GM19328 (cell line): Measurements from ENCODE around the gene MDH2.
A peak's percentile ranks its signal among the peaks of the same experiment; 100 is the strongest.
"Not testable (repeated sequence)": the region's sequence is repeated elsewhere in the genome, so short reads cannot be mapped to it uniquely, and the experiment has no call there.

Experiments
- ATAC-seq: cut with Tn5 transposase; IDR thresholded peaks from one replicate; pipeline ENCODE4 v1.9.1; 2021; ENCODE audit warnings: mild to moderate bottlenecking, moderate library complexity; ENCODE audit not compliant: unreplicated experiment

The MDH2 gene, protein sequence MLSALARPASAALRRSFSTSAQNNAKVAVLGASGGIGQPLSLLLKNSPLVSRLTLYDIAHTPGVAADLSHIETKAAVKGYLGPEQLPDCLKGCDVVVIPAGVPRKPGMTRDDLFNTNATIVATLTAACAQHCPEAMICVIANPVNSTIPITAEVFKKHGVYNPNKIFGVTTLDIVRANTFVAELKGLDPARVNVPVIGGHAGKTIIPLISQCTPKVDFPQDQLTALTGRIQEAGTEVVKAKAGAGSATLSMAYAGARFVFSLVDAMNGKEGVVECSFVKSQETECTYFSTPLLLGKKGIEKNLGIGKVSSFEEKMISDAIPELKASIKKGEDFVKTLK

DNA sequence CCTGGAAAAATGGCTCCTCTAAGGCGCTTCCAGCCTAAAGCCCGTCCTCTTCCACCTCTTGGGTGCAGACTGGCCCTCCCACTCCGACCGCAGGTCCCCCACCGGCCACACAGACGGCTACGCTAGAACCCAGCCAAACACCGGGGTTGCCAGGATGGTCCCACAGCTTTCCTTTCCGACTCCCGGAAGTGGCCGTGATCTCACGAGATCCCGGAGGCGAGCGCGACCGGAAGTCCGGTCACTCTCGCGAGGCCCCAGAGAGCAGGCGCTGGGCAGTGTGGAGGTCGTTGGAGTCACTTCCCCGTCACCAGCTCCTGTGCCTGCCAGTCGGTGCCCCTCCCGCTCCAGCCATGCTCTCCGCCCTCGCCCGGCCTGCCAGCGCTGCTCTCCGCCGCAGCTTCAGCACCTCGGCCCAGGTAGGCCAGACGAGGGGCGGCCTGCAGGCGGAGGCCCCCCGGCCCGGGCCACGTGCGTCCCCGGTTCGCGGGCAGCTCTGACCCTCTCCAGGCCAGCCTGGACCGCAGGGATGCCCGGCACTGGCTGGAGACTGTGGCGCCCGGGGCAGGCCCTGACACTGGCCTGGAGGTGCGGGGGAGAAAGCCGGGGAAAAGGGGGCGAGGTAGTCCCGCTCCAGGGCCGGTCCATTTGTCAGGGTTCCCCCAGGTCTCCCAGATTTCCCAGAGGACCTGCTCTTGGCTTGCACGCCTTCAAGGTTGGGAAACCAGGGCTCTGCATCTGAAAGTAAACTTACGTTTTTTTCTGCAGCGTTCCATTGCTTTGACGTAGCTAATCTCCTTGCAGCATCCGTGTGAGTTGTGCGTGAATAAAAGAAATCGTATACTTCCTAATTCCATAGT lies at the start of gene MDH2, which contains the start of gene STYXL1:
Gene MDH2 (plus strand): TSS at position 296 of the 857 bp plus-strand sequence. CDS start 55 bp downstream, at position 351.
Gene STYXL1 (minus strand): TSS at position 190 of the 857 bp plus-strand sequence. CDS start 17,477 bp downstream, outside the sequence.
- peak; percentile 94 for ATAC-seq

DNA sequence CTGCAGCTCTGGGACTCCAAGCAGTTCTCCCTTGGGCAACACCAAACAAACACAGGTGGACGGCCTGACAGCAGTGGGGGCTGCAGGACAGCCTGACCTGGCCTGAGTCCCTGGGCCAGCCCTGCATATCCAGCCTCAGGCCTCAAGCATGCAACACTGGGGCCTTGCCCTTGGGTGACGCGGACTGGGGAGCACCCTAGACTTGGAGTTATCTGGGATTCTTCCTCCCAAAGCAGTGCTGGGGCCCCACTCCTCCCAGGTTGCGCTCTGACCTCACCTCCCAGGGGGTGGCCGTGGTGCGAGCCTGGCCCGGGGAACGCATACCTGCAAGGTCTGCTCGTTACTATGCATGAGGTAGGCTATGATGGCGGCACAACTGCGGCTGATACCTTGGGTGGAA lies 47.3 kb upstream of the MDH2 start:
- no peak for ATAC-seq

DNA sequence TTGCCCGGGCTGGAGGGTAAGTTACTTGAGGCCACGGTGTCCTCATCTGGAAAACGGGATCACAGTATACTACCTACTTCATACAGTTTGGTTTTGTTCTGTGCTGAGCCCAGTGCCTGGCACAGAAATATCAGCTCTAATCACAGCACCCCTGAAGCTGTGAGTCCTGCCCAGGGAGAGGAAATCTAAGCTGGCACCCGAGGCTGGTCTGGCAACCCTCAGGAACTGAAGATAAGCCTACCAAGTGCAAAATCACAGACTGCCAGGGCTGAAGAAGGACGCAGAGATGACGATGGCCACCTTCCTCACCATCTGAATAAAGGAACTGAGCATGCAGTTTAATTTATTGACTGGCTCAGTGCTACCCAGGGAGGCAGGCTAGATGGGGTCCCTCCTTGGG lies 45.8 kb upstream of the MDH2 start:
- ATAC-seq: no peak

DNA sequence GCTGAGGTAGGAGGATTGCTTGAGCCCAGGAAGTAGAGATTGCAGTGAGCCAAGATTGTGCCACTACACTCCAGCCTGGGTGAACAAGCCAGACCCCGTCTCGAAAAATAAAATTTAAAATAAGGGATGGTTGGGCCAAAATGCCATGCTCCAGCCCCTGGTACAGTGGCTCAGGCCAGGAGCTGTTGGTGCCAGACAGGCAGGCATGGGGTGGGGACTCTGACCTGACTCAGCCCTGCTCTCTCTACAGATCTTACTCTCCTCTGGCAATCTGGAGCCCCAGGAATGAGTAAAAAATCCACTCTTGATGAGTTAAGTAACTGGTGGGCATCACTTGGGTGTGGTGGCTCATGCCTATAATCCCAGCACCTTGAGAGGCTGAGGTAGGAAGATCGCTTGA lies 45.1 kb upstream of the MDH2 start:
- ATAC-seq: no peak

DNA sequence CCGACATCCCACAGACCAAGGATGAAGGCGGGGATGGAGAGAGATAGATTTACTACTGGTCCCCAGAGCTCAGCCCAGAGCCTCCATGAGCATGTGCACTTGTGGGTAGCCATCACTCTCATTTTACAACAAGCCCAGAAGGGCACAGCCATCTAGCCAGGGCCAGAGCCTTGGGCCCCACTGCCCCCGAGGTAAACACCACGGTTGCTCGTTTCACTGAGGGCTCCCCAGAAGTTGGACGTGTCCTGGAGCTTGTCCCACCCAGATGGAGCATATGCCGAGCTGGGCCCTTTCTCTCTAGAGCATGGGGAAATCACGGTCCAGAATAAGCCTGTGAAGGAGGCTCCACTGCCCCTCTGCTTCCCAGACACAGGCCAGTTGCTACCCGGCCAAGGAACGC lies 44.6 kb upstream of the MDH2 start:
- ATAC-seq: no peak

DNA sequence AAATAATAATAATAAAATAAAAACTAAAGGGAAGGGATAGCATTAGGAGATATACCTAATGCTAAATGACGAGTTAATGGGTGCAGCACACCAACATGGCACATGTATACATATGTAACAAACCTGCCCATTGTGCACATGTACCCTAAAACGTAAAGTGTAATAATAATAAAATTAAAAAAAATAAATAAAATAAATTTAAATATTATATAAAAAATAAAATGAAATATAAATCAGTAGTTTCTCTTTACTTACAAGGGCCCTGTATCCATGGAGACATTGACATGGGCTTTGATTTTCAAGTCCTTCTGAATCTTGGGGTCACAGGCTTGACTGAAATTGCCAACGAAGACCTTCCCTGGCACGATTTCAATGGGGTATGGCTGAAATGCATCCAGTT lies 42.9 kb upstream of the MDH2 start:
- not testable (repeated sequence) for ATAC-seq

DNA sequence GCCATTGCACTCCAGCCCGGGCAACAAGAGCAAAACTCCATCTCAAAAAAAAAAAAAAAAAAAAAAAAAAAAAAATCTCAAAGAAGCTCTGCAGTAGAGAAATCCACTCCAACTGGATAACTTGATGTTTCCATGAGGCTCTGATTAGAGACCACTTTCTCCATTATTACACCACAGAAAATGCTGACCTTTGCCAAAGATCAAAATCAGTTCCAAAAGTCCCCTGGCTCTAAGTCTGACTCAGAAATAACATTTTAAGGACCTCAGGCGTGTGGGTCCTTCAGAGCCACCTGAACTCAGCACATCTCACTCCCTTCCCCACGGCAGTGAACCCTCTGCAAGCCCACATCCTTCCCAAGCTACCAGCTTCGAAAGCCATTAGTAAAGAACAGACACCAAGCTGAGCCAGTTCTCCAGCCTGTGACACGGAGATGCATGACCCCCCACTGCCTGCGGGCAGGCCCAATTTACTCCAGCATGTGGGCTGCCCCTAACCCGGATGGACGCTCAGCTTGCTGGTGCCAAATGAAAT lies 39.7 kb upstream of the MDH2 start:
- no peak for ATAC-seq

DNA sequence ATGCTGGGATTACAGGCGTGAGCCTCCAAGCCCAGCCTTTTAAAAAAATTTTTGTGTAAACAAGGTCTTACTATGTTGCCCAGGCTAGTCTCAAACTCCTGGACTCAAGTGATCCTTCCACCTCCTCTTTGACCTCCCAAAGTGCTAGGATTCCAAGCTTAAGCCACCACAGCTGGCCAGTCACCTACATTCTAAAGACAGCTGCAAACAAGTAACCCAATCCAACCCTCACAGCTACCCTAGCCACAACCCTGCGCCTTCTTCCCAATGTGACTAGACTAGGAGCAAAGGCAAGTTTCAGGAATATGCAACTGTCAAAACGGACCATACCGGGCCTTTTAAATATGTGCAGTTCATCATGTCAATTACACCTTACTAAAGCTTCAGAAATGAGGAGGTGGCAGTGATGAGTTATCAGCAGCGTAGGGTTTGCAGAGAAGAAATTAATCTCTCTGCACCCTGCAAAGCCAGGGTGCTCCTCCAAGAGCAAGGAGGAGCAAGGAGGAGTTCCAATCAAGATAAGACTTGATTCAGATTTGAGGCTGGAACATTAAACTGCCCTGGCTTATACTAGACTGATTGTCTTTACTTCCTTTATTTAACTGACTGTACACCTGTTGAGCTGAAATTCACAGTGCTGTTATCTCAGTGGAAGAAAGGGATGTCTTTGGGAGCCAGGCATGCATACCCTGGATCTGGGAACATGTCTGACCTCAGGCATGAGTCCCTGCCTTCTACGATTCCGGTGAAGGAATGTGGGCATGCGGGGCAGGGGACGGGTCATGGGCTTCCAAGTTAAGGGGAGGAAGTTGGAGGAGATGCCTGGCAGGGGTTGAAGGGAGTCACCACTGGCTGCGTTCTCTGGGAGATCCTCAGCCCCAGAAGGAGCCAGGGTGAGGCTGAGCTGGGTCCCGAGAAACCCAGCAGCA lies 38.0 kb upstream of the MDH2 start:
- ATAC-seq: no peak

DNA sequence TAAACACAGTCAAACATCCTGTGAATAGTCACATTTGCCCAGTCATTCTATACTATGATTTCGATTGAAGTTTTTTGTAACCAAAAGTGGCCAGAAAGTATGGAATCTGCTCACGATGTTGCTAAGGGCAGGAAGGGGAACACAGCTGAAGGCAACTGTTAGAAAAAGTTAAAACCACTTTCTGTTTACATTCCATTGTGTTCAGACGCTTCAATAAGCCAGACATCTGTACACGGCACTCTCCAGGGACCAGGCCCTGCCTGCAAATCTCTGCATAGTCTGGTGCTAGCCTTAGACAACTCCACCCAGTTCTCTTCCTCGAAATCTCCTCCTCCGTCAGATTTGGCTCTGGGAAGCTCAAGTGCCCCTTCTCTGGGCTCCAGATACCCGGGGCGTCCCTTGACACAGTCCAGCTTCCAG lies 36.5 kb upstream of the MDH2 start:
- ATAC-seq: no peak

DNA sequence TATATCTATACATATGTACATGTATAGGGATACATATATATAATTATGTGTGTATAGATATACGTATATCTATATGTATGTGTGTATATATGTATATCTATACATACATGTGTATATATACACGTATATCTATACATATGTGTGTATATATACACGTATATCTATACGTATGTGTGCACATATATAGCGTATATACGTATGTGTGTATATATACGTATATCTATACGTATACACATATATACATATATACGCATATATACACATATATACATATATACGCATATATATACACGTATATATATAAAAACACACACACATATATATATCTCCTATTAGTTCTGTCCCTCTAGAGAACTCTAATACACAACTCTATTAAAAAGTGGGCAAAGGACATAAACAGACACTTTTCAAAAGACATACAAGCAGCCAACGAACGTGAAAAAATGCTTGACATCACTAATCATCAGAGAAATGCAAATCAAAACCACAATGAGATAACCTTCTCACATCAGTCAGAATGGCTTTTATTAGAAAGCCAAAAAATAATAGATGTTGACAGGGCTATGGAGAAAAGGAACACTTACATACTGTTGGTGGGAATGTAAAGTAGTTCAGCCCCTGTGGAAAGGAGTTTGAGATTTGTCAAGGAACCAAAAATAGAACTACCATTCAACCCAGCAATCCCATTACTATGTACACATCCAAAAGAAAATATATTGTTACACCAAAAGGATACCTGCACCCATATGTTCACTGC lies 31.5 kb upstream of the MDH2 start:
- no peak for ATAC-seq

DNA sequence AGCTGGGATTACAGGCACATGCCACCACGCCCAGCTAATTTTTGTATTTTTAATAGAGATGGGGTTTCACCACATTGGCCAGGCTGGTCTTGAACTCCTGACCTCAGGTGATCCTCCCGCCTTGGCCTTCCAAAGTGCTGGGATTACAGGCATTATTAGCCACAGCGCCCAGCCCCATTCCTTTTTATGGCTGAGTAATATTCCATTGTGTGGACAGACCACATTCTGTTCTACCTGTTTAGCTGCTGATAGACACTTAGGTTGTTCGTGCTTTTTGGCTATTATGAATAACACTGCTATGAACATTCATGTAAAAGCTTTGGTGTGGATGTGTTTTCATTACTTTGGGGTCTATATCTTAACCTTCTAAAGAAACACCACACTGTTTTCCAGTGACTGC lies 29.4 kb upstream of the MDH2 start:
- ATAC-seq: not testable (repeated sequence)

DNA sequence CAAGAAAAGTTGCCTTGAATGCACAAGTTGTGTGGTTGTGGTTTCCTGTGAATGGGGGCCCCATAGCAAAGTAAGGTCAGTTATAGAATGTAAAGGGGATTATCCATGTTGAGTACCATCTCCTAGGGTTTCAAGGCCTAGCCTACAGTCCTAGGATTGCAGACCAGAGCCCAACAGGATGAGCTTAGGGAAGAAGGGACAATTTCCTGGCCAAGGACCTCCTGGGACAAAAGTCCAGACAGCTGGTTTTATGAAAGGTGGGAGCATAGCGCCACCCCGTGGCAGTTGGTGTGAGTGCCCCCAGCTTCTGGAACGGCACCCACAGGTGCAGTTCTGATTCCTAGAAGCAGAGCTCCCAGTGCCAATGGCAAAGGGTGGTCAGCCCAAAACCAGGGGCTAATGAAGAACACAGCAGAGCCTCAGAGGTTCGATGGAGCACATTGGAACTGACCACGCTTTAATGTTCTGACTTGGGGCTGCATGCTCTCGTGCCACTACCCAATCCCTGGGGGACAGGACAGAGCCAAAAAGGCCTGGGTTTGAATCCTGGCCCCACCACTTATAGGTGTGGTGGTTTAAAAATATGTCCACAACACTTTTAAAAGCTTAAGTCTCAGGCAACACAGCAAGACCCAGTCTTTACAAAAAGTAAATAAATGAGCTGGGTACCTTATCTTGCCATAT lies 27.7 kb upstream of the MDH2 start:
- ATAC-seq: no peak

DNA sequence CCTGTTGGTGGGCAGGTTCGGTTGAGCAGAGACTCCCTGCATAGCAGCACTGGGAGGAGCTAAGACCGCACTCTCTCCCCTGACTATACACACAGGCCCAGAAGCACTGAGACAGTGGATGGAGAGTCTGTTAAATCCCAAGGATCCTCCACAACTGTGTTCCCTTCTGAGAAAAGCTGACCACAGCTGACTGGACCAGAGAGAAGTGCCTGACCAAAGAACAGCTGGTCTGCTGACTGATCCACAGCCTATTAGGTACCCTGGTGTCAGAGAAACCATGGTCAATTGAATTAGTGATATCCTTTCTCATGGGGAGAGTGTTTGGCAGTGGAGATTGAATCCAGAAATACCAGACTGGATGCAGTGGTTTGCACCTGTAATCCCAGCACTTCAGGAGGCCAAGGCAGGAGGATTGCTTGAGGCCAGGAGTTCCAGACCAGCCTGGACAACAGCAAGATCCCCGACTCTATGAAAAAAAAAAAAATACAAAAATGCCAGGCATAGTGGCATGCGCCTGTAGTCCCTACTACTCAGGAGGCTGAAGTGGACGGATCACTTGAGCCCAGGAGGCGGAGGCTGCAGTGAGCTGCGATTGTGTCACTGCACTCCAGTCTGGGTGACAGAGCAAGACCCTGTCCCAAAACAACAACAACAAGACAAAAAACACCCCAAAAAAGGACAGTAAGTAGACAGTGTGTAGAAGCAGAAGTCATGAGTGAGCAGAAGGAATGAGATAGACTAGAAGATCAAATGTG lies 25.7 kb upstream of the MDH2 start:
- no peak for ATAC-seq

DNA sequence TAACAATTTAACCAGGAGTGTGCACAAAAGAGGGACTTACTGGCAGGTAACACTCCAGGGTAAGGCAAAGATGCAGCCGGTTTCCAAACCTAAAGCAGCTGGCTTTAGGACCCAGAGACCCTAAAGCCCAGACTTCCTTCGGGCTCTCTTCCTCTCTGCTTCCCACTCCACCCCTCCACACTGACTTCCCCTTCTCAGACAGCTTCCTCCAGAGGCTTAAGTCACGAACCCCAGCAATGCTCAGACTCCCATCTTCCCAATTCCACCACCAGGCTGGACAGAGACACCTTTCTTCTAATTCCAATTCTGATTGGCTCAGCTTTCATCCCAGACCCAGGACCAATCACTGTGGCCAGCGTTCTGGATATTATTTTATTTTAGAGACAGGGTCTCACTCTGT lies 24.9 kb upstream of the MDH2 start:
- no peak for ATAC-seq

DNA sequence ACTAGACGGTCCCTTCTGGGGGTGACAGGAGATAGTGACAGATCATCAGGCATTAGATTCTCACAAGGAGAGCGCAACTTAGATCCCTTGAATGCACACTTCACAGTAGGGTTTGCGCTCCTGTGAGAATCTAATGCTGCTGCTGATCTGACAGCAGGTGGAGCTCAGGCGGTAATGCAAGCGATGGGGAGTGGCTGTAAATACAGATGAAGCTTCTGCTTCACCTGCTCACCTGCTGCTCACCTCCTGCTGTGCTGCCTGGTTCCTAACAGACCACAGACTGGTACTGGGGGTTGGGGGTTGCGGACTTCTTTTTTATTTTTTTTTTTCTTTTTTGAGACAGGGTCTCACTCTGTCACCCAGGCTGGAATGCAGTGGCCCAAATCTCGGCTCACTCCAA lies 18.2 kb upstream of the MDH2 start:
- not testable (repeated sequence) for ATAC-seq

DNA sequence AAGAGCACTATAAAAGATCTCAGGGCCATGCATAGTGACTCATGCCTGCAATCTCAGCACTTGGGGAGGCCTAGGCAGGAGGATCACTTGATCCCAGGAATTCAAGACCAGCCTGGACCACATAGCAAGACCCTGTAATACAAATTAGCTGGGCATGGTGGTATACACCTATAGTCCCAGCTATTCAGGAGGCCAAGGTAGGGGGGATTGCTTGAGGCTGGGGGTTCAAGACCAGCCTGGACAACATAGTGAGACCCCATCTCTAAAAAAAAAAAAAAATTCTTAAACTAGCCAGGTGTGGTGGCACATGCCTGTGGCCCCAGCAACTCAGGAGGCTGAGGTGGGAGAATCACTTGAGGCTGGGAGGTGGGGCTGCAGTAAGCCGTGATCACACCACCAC lies 15.9 kb upstream of the MDH2 start:
- ATAC-seq: no peak

DNA sequence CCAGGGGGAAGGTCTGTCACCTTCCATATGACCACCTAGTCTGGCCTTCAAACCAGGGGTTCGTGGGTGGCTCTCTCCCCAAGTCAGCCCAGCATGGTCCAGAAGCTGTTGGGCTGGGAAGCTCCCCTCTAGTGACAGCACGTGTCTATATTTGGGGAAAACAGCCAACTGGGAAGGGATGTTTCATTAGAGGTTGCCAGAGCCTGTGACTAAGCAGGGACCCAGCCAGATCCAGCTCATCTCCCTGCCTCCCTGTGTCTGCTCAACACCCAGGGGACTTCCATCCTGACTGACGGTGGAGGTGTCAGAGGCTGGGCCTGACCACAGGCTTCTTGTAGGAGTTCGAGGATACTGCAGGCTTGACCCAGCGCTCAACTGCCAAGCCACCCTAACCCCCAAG lies 10.6 kb upstream of the MDH2 start:
- no peak for ATAC-seq

DNA sequence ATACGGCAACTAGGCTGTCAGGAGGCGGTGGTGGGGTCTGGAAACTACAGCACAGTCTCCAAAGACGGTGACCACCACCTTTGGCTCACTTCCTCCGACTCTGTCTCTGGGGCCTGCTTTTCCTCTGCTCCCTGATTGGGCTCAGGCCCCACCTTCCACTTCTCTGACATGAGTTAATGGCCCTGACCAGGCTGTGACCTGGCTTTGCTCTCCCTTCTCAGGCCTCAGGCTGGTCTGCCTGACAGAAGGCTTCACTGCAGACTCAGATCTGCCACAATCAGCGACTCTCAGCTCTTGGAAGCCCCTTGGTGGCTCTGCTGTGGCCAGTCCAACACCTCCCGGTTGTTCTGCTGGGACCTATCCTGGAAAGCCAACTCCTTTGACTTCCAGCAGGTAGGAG lies 7.8 kb upstream of the MDH2 start:
- ATAC-seq: no peak
